GM21619 (cell line): ENCODE results near the gene CXCL12.

ENCODE experiments used
- ATAC-seq: cut with Tn5 transposase; IDR thresholded peaks from one replicate; pipeline ENCODE4 v1.9.1; 2021; ENCODE audit not compliant: unreplicated experiment

CXCL12 gene

GRCh38 chr10:44385026-44385695 is at the start of gene CXCL12:
TSS of gene CXCL12 (minus strand) at chr10:44385097. CDS start at chr10:44385005, 92 bp downstream.
- ATAC-seq = no peak

- ATAC-seq = no peak
Measured at GRCh38 chr10:44427479-44427878, 42.6 kb upstream of the CXCL12 start.

DNA sequence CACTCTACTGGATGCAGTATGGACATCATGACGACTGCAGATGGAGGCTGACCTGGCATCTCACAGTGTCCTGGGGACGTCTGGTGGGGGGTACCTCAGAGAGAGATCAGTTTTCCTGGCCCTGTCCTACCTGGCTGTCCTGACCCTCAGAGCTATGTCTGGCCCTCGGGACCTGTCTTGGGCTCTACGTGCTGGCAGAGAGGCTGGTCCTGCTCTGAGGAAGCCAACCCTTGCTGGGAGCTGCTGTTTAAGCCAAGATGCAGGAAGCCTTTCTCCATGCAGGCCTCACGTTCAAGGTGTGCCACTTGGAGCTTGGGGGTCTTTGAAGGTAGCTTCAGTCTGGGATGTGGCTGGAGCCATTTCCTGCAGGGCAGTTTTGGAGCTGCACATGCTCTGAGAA is 42.1 kb upstream of the CXCL12 start:
- no peak for ATAC-seq

DNA sequence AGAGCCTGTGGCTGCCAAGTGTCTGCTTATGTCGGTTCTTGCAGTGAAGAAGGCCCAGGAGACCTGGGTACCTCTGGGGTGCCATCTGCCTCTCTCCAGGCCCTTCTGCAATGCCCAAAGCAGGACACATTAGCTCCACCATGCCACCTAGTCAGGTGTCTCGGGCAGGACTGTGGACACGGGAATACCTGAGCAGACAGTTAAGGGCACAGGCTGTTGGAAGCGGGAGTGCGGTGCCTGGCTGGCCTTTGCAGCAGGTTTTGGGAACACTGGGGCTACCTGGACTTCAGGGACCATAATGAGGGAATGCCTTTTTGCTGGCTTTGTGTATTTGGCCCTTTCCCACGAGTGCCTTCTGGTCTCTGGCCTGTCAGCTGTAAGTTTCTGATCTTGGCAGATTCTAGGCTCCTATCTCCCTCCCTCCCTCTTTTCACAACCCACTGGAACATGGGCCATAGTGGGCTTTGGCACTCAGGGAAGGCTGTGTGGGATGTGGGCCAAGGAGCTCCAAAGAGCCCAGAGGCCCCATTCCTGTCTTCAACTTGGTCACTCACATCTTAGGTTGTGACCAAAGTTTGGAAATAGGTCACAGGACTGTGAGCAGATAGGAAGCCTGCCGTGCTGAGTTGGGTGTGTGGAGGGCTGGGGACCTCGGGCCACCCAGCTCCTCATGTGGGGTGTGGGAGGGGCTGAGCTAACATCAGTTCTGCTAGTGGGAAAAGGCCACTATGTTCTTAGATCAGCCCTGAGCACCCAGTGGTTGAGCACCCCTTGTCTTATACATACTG is 41.5 kb upstream of the CXCL12 start:
- ATAC-seq = no peak

GRCh38 chr10:44425466-44425865 is 40.6 kb upstream of the CXCL12 start:
- ATAC-seq = no peak

DNA sequence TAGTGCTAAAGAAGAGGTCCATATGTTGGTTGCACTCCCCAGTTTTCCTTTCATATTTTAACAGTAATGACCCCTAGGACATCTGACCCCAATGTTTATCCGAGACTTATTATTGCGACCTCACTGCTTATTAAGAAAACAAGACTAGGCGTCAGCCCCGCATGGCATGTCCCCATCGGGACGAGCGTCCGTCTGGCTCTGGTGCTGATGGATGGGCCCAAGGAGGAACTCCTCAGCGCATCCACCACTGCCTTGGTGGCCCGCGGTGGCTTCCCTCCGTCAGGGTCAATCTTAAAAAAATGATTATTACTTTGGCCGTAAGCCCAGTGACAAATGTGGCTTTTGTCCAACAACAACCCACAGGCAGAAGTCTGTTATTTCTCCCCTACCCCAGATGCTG is 40.1 kb upstream of the CXCL12 start:
- no peak for ATAC-seq

DNA sequence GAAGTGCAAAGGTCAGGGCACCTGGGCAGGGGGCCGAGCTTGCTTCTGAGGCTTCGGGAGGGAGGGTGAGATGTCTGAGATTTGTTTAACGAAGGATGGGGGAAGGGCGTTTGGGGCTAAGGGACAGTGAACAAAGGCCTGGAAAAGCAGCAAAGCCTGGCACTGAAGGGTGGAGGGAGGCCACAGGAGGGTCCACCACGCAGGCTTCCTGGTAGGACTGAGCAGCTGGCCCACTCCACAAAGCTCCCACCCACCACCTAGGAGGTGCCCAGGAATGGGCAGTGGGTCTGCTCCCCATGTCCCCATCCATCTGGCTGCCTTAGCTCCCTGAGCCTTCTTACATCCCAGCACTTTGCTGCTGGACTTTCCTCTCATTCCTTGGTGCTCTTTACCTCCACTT is 39.4 kb upstream of the CXCL12 start:
- ATAC-seq = no peak

DNA sequence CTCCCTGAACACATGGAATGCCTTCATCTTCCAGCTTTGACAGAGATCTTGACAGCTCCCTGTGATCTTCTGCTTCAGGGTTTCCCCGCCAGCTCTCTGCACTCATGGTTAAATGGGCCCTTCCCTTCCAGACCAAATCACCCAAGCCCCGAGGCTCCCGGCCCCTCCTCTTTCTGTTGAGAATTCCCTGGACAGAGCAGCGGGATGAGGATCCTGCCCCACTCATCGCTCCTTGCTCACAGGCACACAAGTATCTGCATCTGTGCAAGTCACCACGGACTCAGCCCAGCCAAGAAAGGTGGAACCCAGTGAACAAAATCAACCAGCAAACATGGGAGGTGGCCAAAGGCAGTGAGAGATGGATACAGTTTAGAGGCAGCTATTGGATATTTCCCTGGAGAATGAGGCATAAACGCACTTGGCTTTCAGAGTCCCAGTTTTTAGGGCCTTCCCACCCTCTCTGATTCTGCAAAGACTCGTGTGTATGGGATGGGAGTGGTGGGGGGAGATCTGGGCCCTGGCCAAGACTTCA is 37.7 kb upstream of the CXCL12 start:
- no peak for ATAC-seq

GRCh38 chr10:44422153-44422552 is 37.3 kb upstream of the CXCL12 start:
- ATAC-seq = no peak

GRCh38 chr10:44419790-44420549 is 35.1 kb upstream of the CXCL12 start:
- no peak for ATAC-seq

DNA sequence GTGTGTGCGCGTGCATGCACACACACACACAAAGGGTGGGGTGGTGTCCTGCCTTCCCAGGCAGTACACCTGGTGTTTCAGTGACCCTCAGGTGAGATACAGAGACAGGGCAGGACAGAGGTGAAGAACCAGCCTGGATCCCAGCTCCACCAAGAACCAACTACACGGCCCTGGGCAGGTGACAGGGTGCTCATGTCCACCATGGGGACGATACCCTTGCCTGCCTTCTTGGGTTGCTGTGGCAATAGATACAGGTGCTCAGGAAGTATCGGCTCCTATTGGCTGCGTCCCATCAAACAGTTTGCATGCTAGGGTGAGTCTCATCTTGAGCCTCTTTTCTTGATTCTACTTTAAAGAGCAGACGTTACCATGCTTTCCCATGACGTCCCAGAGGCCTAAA is 33.7 kb upstream of the CXCL12 start:
- no peak for ATAC-seq

DNA sequence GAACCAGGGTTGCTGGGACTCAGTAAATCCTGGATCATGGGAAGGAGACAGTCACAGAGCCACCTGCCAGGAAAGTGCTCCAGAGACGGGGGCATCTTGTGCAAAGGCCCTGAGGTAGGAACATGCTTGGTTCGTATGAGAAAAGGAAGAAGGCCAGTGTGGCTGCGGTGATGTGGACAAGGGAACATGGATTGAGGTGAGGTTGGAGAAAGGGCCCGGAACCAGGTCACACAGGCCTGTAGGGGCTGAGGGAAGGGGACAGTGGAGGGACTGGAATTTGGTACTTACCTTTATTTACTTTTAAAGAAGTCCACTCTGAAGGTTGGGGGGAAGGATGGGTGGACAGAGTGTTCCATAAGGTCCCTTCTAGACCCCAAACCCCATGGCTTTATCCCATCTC is 32.9 kb upstream of the CXCL12 start:
- ATAC-seq = no peak

- ATAC-seq = no peak
Measured at GRCh38 chr10:44416936-44417335, 32.0 kb upstream of the CXCL12 start.

- no peak for ATAC-seq
Measured at GRCh38 chr10:44416021-44416771, 31.3 kb upstream of the CXCL12 start.

- ATAC-seq = no peak
Measured at GRCh38 chr10:44415121-44415520, 30.2 kb upstream of the CXCL12 start.

GRCh38 chr10:44413416-44413815 is 28.5 kb upstream of the CXCL12 start:
- no peak for ATAC-seq

DNA sequence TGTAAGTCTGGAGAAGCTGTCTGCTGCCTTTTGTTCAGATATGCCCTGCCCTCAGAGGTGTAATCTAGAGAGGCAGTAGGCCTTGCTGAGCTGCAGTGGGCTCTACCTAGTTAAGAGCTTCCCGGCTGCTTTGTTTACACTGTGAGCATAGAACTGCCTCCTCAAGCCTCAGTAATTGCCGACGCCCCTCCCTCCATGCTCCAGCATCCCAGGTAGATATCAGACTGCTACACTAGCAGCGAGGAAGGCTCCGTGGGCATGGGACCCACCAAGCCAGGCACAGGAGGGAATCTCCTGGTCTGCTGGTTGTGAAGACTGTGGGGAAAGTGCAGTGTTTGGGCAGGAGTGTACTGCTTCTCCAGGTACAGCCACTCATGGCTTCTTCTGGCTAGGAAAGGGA is 26.4 kb upstream of the CXCL12 start:
- ATAC-seq = no peak

DNA sequence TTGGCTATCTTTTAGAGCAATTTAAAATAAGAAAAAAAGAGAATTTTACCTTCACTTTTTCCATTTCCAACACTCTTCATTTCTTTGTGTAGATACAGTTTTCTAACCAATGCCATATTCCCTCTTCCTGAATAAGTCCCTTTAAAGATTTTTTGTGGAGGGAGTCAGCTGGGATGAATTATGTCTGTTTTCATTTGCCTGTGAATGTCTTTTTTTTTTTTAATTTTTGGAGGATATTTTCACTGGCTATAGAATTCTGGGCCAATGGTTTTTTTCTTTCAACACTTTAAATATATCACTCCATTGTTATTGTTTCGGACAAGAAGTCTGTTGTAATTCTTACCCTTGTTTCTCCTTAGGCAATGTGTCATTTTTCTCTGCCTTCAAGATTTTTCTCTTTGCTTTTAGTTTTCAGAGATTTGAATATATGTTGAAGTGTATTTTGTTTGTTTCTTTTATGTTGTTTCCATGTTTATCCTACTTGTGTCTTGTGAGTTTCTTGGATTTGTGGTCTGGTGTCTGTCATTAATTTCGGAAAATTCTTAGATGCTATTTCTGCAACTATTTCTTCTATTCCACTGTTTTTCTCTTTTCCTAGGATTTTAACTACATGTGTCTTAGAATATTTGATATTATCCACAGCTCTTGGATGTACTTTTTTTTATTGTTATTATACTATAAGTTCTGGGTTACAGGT is 20.0 kb upstream of the CXCL12 start:
- no peak for ATAC-seq

DNA sequence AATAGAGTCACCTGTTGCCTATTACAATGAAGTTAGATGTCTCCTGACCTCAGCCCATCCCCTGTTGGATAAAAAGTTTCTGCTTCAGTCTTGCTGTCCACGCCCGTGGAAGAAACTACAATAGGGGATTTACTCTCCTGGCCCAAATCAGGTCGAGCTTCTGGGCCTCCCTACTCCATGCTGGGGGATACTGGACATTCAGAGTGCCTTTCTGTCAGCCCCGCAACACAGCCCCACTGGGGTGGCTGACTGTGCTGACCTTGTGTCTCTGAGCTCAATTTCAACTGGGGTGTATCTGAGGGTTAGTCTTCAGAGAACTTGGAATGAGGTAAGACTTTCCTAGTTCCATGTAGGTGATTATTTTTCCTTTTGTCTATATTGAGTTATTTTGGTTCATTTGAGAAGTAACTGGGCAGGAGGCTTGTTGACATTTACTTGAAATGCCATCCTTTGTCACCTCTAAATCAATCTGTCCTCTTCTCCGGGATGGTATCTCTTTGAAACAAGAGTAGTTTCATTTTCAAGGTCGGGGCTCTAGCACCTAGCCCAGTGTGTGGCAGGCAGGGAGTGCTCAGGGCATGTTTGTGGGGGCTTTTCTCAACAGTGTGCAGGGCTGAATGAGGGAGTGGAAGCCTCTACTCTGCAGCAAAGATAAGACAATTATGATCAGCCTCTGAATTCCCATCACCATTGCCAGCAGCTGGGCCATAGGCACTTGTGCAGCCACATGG is 17.7 kb upstream of the CXCL12 start:
- no peak for ATAC-seq

- no peak for ATAC-seq
Measured at GRCh38 chr10:44400541-44400940, 15.6 kb upstream of the CXCL12 start.
